Mammary epithelial cell (primary cell): ENCODE data around the gene CYREN.

Experiments used
- CTCF ChIP-seq, 2 donors: IDR thresholded peaks in 1 of 2; conservative IDR thresholded peaks in 1 of 2; 2 replicates each; pipeline ENCODE4 v1.5.1; 2011 to 2012; ENCODE audit warnings: inconsistent platforms in 2 of 2, low read length in 2 of 2, mild to moderate bottlenecking in 2 of 2, control low read depth in 1 of 2, low read depth in 1 of 2; ENCODE audit not compliant: insufficient read depth in 1 of 2; ENCODE audit errors: extremely low read depth in 1 of 2
- EZH2 ChIP-seq: IDR thresholded peaks from 2 replicates; pipeline ENCODE4 v1.6.1; 2012; ENCODE audit warnings: low read length, inconsistent platforms, borderline replicate concordance

- TF ChIP-seq CTCF (conservative IDR thresholded peaks at IDR 0.05 in 1 of 2, IDR thresholded peaks at IDR 0.05 in 1 of 2; ENCODE audit: extremely low read depth in 1 of 2, insufficient read depth in 1 of 2, low read depth in 1 of 2, low read length in 2 of 2): no peak
- no peak for TF ChIP-seq EZH2
These were observed 26.4 kb downstream of the CYREN start for GRCh38 chr7:135143885-135144668.
